GM12872 (cell line): Measurements from ENCODE around the gene KCTD14.
A peak's percentile ranks its signal among the peaks of the same experiment; 100 is the strongest.

Experiments used
- TF ChIP-seq, protein P1 (sequence below): IDR thresholded peaks from 3 replicates; pipeline ENCODE4 v1.5.1; 2011; ENCODE audit warnings: low read depth, mild to moderate bottlenecking, low read length, moderate library complexity; ENCODE audit not compliant: insufficient read depth

Gene KCTD14

DNA sequence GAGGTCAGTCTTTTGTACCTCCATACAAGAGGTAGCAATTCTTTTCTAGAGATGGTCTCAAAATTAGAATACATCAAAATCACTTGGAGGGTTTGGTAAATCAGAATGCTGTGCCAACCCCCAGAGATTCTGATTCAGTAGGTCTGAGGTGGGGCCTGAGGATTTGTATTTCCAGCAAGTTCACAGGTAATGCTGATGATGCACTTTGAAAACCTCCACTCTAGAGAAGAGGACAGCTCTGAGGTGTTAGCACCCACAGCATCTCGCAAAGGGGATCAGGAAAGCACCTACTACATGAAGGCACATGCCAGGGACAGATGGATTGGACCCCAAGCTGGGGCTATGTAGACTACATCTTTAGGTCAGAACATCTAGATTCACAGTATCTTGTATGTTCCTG, 7.2 kb downstream of the KCTD14 start:
- TF ChIP-seq, protein P1, sequence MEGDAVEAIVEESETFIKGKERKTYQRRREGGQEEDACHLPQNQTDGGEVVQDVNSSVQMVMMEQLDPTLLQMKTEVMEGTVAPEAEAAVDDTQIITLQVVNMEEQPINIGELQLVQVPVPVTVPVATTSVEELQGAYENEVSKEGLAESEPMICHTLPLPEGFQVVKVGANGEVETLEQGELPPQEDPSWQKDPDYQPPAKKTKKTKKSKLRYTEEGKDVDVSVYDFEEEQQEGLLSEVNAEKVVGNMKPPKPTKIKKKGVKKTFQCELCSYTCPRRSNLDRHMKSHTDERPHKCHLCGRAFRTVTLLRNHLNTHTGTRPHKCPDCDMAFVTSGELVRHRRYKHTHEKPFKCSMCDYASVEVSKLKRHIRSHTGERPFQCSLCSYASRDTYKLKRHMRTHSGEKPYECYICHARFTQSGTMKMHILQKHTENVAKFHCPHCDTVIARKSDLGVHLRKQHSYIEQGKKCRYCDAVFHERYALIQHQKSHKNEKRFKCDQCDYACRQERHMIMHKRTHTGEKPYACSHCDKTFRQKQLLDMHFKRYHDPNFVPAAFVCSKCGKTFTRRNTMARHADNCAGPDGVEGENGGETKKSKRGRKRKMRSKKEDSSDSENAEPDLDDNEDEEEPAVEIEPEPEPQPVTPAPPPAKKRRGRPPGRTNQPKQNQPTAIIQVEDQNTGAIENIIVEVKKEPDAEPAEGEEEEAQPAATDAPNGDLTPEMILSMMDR = no peak

- TF ChIP-seq, protein P1 = no peak
These were observed 11.8 kb downstream of the KCTD14 start for GRCh38 chr11:78011301-78011700.

GRCh38 chr11:78010755-78011154, 12.3 kb downstream of the KCTD14 start:
- TF ChIP-seq, protein P1 = no peak

- TF ChIP-seq, protein P1 = no peak
These were observed 12.8 kb downstream of the KCTD14 start for GRCh38 chr11:78010304-78010703.

DNA sequence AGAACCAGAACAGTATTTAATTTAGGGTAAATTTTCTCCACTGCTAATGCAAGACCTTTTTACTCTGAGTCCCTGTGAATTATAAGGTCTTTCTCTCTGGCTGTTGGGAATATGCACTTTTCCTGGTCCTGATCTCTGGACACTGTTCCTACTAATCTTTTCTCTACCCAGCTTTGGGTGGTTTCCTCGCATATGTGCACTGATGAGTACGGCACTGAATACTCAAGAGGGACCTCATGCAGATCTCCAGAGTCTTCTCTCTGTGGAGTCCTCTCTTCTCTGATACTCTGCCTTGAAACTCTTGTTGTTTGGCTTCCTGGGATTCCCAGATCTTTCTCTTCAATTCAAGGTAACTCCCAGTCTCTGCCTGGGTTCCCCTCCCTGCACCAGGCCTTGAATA, 14.0 kb downstream of the KCTD14 start:
- TF ChIP-seq, protein P1 = no peak

GRCh38 chr11:78000193-78000592, 22.9 kb downstream of the KCTD14 start:
- TF ChIP-seq, protein P1 = peak; percentile 81

GRCh38 chr11:77999446-78000030, 23.5 kb downstream of the KCTD14 start:
- TF ChIP-seq, protein P1 = no peak
